HG03354 (cell line): ENCODE data around the gene ATOH8.

ENCODE experiments used
- ATAC-seq: cut with Tn5 transposase; IDR thresholded peaks from one replicate; pipeline ENCODE4 v1.9.1; 2021; ENCODE audit warnings: mild to moderate bottlenecking; ENCODE audit not compliant: unreplicated experiment, poor library complexity, severe bottlenecking

ATOH8 gene

DNA sequence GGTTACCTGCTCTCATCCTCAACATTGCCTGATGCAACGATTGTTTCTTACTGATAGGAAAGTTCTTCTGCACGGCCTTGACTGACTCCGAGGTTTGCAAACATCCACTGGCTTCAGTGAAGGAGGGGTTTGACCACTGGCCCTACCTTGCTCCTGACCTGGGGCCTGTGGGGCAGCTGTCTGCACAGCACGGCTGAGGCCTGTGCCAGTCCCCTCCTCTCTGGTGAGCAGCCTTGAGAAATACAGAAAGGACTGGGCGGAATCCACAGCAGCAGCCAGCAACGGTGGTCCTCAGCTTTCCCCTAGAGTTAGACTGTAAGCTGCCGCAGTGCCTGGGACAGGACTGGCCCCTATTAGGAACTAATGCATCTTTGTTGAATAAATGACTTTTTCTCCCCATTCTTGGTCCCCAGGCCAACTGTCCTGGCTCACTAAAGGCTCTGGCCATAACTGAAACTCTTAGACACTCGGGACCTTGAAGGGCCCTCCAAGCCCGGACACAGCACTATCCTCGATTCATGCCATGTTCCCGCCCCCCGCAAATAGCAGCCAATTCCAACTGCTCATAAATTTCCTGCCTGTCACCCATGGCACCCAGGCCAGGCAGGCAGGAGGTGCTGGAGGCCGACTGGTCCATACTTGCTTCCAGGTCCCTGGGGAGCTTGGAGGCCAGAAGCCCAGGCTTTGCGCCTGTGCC lies 26.7 kb downstream of the ATOH8 start:
- ATAC-seq = no peak

DNA sequence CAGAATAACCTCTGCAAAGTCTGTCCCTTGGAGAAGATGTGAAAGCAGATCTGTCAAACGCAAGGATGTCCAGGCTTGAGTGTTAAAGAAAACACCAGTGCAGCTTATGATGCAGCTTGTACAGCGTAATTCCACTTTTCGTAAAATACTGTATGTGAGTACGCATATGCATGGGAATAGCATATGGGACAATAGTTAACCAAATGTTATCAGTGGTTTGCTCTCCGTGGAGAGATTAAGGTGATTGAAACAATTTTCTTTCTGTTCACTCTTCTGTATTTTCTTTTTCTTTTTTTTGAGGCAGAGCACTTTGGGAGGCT lies 27.2 kb downstream of the ATOH8 start:
- no peak for ATAC-seq

DNA sequence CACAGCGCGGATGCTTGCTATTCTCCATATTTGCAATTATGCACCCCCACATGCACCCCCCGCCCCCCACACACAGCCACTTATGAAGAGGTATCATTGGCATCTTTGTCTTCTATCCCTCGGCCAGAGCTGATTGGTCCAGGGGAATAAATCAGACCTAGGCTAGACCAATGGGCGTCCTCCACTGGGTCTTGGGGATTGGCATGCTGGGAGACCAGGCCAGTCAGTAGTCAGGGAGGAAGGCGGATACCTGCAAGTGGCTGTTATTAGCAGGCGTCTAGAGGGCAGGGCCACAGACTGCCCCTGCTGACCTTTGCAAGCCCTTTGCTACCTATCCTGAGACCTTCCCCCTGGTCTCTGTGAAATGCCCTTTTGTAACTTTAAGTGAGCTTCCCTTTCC lies 30.0 kb downstream of the ATOH8 start:
- ATAC-seq = no peak

DNA sequence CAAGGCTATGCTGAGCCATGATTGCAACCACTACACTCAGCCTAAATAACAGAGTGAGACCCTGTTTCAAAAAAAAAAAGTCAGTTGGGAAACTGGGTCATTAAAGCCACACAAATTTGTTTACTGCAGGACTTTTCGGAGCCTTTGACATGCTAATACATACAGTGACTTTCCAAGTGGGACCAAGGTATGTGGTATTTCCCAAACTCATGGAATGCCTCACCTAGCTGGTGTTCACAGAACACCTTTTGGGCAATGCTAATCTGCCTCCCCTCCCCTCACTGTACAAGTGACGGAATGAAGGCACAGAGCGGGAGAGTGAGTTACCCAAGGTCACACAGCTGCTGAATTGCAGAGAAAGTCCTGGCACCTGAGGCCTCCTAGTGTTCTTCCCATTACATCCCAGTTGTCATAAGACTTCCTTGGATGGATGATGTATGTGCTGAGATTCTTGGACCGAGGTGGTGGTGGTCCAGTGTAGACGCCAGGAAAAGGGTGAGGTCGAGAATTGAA lies 30.7 kb downstream of the ATOH8 start:
- no peak for ATAC-seq

DNA sequence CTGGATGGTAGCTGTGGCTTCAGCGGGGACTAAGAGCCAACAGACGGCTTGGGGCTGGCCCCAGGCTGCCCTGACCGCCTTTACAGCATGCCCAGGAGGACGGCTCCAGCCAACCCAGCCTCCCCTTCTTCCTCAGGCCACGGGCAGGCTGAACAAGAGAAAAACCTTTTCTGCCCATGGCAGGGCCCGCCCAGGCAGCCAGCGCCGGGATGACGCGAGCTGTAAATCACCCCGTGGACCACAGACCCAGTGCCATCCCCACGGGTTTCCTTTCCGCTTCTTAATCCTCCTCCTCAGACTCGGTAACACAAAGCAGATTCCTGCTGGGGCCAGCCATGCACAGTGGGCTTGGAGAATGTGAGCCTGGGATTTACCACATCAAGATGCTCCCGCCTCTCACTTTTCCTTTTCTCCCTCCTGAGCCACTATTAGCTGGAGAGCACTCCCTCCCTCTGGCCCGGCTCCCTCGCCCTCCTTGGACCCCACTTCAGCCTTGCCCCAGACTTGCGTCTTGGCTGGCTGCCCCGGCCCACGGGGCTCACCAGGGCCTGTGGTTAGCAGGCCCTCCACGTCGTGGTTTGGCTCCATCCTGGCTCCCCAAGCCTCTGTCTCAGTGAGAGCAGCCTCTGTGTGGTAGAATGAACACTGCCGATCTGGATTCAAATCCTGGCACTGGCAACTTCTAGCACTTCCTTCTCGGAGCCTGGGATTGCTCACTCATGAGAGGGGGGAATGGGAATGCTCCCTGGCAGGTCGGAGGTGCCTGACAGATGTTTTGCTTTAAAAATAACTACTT lies 31.4 kb downstream of the ATOH8 start:
- no peak for ATAC-seq

DNA sequence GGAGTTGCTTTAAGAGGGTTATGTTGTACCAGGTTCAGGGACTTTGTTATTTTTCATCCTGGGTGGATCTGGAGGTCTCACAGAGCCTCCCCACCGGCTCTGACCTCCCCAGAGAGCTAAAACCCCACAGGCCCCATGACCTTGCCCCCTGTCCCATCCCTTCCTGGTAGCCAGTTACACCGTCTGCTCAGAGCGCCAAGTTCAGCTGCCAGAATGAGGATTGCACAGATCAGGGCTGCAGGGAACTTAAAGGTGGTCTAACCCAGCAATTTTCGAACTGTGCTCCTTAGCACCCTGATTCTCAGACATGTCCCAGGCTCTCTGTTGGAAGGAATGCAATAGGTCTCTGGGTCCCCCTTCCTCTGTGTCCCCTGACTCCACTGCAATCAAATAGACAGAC lies 32.1 kb downstream of the ATOH8 start:
- ATAC-seq = no peak

DNA sequence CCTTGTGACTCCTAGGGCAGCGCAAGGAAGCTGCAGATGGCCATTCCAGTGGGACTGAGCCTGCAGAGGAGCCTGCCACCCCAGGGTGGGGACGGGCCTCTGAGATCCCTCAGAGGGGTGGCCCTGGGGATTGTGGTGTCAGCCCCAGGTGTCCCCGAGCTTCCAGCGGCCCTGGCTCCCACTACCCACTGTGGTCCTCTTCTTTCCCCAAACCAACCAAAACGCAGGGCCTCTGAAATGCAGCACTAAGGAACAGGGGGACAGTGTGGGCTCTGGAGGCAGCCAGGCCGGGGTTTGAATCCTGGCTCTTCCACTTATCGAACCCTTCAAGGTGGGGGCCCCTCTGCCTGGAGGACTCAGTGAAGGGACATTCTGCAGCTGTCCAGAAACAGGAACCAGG lies 32.7 kb downstream of the ATOH8 start:
- ATAC-seq = no peak

DNA sequence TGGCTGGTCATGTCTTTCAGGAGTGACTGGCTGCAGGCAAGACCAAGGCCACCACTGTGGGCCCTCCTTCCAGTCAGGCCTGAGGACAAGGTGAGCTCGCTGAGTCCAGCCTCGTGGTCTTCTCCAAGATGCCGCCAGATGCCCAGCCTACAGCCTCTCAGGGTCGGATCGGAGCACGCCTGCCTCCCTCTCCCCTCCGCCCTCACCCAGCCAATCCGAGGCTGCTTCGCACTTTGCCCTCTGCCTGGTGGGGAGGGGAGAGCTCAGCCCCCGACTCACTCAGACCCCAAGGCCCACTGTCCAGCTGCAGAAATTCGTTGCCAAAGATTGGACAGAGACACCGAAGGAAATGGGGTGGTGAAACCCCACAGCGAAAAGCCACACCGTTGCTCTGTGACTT lies 33.1 kb downstream of the ATOH8 start:
- no peak for ATAC-seq

DNA sequence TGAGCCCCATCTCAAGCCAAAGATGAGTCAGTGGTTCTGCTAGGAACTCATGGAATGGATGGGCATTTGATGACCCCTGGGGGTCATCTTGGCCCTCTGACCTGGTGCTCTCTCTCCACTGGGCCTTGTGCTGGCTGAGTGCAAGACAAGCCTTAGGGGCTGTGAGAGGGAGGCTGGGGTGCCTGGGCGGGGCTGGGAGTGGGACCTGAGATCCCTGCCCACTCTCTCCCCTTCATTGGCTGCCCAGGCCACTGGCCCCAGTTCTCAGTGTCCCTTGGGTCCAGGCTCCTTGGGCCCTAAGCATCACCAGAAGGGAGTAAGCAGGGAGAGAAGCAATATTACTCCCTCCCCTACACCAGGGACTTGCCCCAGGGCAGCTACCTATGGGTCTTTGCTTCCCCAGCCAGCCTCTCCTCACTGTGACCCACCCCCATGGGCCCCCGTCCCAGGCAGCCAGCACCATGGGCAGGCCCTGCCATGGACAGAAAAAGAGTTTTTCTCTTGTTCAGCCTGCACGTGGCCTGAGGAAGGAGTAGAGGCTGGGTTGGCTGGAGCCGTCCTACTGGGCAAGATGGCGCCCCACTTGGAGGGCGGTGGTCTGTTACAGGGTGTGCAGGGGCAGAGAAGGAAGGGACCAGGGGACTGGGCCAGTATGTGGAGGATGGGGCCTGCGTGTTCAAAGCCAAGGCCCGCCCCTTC lies 33.6 kb downstream of the ATOH8 start:
- ATAC-seq = no peak

DNA sequence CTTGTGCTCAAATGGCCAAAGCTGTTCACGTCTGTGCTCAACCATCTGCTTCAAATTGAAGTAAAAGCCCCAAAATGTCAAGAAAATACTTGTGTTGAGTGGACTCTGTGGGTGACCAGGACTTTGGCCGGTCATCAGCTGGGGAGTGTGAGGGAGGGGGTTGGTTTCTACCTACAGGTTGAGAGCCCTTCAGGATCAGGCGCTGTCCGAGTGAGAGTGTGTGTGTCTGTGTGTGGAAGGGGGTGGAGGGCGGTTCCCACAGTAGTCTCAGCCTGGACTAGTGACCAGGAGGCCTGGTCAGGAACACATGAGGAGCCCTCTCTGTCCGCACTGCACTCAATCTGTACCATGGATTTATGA lies 34.2 kb downstream of the ATOH8 start:
- no peak for ATAC-seq

DNA sequence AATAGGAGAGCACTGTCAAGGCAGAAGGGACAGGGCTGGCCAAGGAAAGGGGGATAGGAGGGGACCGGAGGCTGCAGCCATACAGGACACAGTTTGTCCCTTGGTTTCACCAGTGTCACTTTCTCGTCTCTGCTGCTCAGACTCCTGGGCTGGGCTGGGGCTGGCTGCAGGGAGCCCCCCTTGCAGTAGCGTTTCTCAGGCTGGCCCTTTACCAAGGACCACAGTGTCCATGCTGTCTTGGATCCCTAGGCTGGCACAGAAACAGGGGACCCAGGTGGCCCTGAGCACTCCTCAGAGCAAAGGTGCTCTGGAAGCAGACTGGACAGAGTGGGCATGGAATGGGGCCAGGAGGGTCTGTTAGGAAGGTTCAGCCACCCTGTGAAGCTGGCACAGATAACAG lies 34.8 kb downstream of the ATOH8 start:
- ATAC-seq = no peak

DNA sequence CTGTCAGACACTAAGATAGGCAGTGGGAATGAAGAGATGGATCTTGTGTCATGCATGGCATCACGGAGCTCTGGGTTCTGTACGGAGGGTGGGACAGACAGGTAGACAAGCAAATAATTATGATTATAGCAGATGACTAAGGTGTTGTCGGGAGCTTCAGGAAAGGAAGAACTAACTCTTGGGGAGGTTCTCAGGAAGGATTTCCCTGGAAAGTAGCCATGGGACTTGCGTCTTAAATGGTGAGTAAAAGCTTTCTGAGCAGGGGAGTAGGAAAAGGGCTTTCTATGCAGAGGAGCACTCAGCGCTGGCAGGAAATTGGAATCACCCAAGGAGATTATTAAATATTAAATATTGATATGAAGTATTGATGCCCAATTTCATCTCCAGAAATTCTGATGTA lies 35.5 kb downstream of the ATOH8 start:
- ATAC-seq = no peak

DNA sequence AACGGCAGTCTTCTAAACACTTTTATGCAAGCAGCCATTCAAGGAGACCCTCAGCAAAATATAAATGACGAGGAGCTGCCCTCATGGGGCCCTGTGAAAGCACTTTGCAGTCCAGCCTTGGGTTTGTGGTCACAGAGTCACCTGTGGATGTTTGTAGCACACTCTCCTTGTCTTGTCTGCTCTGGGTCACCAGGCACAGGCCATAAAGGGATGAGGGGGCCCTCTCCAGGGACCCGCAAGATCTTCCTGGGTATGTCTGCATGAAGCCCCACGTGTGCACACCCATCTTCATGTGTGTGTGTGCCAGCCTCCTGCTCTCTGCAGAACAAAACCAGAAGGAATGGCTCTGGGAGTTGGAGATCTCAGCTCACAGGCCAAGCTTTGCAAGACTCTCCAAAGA lies 36.2 kb downstream of the ATOH8 start:
- no peak for ATAC-seq

DNA sequence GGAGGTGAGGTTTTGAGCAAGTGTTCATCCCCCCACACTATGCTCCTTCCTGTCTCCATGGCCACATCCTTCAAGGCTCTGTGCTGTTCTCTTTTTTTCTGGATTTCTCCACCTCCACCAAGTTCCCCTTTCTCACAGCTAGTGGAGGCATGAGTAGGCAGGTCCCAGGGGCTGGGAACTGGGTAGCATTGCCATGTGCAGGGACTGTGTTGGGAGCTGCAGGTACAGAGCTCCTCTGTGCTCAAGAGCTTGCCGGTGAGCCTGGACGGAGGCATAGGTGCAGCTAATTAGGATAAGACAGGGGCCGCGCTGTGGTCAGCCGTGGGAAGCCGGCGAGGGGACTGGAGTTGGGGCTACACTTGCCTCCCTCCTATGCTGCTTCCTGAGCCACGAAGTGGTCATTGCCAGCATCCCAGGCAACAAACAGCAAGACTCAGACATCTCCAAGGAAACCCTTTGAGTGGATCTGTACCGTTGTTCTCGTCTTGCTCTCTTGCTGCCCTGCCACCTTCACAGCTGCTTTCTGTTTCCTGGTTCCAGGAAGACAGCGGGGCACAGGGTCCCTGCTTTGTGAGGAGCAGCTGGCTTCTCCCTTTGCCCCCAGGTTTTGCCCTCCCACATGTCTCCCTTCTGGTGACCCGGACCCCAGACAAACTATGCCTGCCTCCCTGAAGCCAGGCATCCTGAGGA lies 36.9 kb downstream of the ATOH8 start:
- ATAC-seq = no peak

DNA sequence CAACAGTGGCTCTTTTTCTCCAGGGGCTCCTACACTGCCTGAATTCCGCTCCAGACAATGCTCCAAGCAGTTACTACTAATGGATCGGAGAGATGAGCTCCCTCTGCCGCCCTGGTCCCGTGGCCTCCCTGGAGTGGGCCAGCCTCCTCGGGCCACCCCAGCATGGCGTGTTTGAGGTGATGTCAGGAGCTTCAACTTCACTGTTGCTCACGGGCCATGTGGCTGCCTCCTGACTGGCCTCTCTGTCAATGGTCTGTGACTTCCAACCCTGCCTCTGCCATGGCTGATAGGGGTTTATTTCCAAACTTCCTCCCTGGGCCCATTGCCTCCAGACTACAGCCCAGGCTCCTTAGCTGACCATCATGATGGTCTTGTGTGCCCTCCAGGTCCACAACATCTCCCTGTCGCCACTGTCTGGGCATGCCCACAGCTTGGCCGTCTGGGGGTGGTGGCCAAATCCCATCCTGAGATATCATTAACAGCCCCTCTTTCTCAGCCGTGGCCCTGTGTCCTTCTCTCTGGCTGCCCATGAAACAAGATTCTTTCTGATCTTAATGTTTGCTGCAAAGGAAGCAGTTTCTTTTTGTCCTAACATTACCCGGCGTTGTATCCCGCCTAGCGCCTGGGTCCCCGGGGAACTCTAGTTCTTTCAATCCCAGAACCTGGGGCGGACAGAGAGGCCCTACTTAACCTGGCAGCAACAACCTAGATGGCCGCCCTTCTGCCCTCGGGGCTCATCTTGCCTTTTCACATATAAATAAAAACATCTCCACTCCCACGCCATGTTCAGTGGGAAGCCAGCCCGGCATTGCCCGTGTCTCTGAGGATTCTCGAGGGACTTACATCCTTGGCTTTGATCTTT lies 38.1 kb downstream of the ATOH8 start:
- ATAC-seq = no peak

DNA sequence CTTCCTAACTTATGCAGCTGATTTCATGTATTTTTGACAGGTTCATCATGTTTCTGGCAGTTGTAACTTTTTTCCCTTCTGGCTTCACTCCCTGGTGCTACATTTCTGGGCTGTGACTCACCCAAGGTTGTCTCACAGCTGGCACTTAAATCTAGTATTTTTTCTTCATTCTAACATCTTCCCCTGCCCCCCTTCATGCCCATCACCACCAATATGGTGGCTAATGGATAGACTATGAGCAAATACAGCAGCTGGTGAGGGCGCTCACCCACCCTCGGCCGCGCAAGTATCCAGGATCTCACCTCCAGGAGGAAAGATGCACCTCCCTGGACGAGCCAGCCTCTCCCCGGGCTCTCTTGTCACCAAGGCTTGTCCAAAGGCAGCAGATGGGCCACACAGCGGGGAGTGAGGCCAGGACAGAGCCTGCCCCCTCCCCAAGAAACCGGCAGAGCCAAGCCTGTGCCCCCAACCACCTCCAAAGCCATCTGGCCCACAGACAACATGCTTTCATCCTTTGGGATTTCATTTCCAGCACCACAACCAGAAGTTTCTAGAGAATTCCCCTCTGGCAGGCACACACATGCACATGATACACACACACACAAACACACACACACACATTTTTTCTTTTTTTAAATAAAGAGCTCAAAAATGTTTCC lies 39.1 kb downstream of the ATOH8 start:
- ATAC-seq = no peak

DNA sequence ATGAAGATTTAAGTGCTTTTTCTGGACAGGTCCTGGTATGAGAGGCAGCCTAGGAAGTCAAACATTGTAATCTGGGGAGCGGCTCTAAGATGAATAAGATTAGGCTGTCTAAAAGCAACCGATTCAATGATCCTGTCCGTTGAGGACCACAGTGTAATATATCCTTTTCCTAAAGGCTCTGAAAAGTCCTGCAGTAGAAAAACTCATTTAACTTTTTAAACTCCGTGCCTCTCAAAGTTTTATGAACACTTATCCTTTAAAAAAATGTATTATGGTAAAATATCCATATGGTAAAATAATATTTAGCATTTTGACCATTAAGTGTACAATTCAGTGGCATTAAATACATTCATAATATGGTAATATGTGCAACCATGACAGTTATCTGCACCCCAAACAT lies 39.8 kb downstream of the ATOH8 start:
- ATAC-seq = no peak

DNA sequence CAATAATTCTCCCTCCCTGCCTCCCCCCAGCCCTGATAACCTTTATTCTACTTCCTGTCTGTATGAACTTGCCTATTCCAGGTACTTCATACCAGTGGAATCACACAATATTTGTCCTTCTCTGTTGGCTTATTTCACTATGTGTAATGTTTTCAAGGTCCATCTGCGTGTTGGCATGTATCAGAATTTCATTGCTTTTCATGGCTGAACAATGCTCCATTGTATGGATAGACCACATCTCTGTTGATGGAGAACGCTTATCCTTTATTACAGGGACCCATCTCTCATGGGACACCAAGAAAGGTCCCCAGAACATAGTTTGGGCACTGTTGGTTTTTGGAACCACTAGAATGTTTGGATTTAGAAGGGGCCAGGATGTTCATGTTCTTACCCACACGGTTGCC lies 40.2 kb downstream of the ATOH8 start:
- ATAC-seq = no peak

DNA sequence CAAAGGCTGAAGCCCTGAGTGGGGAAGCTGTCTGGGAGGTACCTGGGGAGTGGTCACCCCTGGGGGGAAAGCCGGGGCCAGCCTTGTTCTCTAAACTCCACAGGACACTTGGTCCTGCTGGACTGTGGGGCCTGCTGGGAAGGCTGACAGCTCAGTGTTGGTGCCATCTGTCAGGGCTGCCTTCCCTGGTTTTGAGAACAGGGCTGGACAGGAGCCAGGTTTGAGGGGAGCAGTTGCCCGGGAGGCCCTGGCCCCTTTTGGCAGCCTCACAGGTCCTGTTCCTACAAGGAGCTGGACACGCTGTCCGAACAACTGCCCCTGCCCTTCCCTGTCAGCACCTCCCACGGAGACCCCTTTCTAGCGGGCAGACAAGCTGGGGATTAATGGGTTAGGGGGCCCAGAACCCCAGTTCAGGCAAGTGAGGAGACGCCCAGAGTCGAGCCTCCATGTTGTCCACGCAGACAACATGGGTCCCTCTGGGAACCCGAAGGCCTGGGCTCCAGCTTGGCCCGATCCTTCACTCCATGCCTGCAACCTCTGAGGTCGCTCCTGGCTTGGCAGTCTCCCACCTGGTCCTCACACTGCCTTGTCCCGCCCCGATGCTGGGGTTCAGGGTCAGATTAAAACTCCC lies 40.8 kb downstream of the ATOH8 start:
- no peak for ATAC-seq
